ENCODE results near the gene DEFB113. TPM values are rescaled to one million over a fixed set of nuclear protein-coding genes. Genes with fewer than 3 reads are reported as not detected.

Gene DEFB113
- polyA plus RNA-seq, 3 donors, result not detected

- no peaks in the 10 kb centered on the region for H3K27me3 ChIP-seq (ENCODE audit: control insufficient read depth in 2 of 2, insufficient read depth in 2 of 2, low read length in 2 of 2)
- DNase-seq, result no peak
- intact Hi-C loops (cut with micrococcal nuclease), result no loop called here
- no peak overlapping the region for H3K4me2 ChIP-seq (replicated peaks; ENCODE audit: extremely low read depth, low read length, poor library complexity, severe bottlenecking)
- no peaks in the 10 kb centered on the region for H4K20me1 ChIP-seq (ENCODE audit: insufficient read depth, low read length)
- no peaks in the 10 kb centered on the region for H3K9me3 ChIP-seq (replicated peaks in 1 of 2; ENCODE audit: control insufficient read depth in 1 of 2, insufficient read depth in 1 of 2, low read length in 2 of 2)
- H3K36me3 ChIP-seq (replicated peaks in 1 of 2; ENCODE audit: control insufficient read depth in 1 of 2, insufficient read depth in 2 of 2, low read length in 2 of 2), result no peaks in the 10 kb centered on the region
- TF ChIP-seq, protein P1, sequence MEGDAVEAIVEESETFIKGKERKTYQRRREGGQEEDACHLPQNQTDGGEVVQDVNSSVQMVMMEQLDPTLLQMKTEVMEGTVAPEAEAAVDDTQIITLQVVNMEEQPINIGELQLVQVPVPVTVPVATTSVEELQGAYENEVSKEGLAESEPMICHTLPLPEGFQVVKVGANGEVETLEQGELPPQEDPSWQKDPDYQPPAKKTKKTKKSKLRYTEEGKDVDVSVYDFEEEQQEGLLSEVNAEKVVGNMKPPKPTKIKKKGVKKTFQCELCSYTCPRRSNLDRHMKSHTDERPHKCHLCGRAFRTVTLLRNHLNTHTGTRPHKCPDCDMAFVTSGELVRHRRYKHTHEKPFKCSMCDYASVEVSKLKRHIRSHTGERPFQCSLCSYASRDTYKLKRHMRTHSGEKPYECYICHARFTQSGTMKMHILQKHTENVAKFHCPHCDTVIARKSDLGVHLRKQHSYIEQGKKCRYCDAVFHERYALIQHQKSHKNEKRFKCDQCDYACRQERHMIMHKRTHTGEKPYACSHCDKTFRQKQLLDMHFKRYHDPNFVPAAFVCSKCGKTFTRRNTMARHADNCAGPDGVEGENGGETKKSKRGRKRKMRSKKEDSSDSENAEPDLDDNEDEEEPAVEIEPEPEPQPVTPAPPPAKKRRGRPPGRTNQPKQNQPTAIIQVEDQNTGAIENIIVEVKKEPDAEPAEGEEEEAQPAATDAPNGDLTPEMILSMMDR (IDR thresholded peaks at IDR 0.05), result no peak
- no CpG with 5 or more reads among the region's 3 CpGs for WGBS (ENCODE audit: insufficient coverage)
- H3K9ac ChIP-seq (ENCODE audit: insufficient read depth, low read length, poor library complexity, severe bottlenecking), result no peak overlapping the region
- Mint-ChIP-seq H3K27me3 (ENCODE audit: low read depth in 3 of 3) (no peaks in the 10 kb centered on the region), H3K36me3 (no peaks in the 10 kb centered on the region), H3K4me3 (no peak overlapping the region), H3K4me1 (no peaks in the 10 kb centered on the region), H3K27ac (no peak overlapping the region), H3K9me3 (peaks cover 0 to 2% (median 0%) of the 10 kb centered on the region in 7 donors)
- H3K79me2 ChIP-seq (ENCODE audit: insufficient read depth, low read length), result no peaks in the 10 kb centered on the region
- no peaks in the 10 kb centered on the region for H3K4me1 ChIP-seq (ENCODE audit: control insufficient read depth in 1 of 2, insufficient read depth in 2 of 2, low read length in 2 of 2)
- no peak overlapping the region for H3K27ac ChIP-seq (ENCODE audit: low read depth in 1 of 2, low read length in 2 of 2)
- H3K4me3 ChIP-seq (replicated peaks in 1 of 3; ENCODE audit: low read depth in 2 of 3, low read length in 3 of 3), result no peak overlapping the region
- H2AFZ ChIP-seq (ENCODE audit: insufficient read depth, low read depth, low read length, poor library complexity, severe bottlenecking), result no peak overlapping the region
Observed at GRCh38 chr6:50003139-50003538, 33.7 kb upstream of the DEFB113 start.

- Mint-ChIP-seq H3K4me3 (no peak overlapping the region), H3K36me3 (no peaks in the 10 kb centered on the region), H3K4me1 (no peaks in the 10 kb centered on the region), H3K27ac (no peak overlapping the region), H3K9me3 (peaks cover 0 to 6% (median 2%) of the 10 kb centered on the region in 7 donors), H3K27me3 (ENCODE audit: low read depth in 3 of 3) (peaks cover 0 to 2% (median 0%) of the 10 kb centered on the region in 3 donors)
- Histone ChIP-seq H2AFZ (ENCODE audit: insufficient read depth, low read depth, low read length, poor library complexity, severe bottlenecking) (no peak overlapping the region), H3K4me2 (replicated peaks; ENCODE audit: extremely low read depth, low read length, poor library complexity, severe bottlenecking) (no peak overlapping the region), H3K36me3 (replicated peaks in 1 of 2; ENCODE audit: control insufficient read depth in 1 of 2, insufficient read depth in 2 of 2, low read length in 2 of 2) (no peaks in the 10 kb centered on the region), H3K4me3 (replicated peaks in 1 of 3; ENCODE audit: low read depth in 2 of 3, low read length in 3 of 3) (no peak overlapping the region), H3K9ac (ENCODE audit: insufficient read depth, low read length, poor library complexity, severe bottlenecking) (no peak overlapping the region), H3K79me2 (ENCODE audit: insufficient read depth, low read length) (no peaks in the 10 kb centered on the region), H3K4me1 (ENCODE audit: control insufficient read depth in 1 of 2, insufficient read depth in 2 of 2, low read length in 2 of 2) (no peaks in the 10 kb centered on the region), H4K20me1 (ENCODE audit: insufficient read depth, low read length) (no peaks in the 10 kb centered on the region), H3K27me3 (ENCODE audit: control insufficient read depth in 2 of 2, insufficient read depth in 2 of 2, low read length in 2 of 2) (no peaks in the 10 kb centered on the region), H3K9me3 (replicated peaks in 1 of 2; ENCODE audit: control insufficient read depth in 1 of 2, insufficient read depth in 1 of 2, low read length in 2 of 2) (no peaks in the 10 kb centered on the region), H3K27ac (ENCODE audit: low read depth in 1 of 2, low read length in 2 of 2) (no peak overlapping the region)
- intact Hi-C loops (cut with micrococcal nuclease), result no loop called here
- TF ChIP-seq, protein P1 (IDR thresholded peaks at IDR 0.05), result no peak
- no peak for DNase-seq
Observed at GRCh38 chr6:49995278-49995677, 25.9 kb upstream of the DEFB113 start.

All from CD14-positive monocyte (primary cell).